Effector memory CD4-positive, alpha-beta T cell (primary cell): ENCODE data around the gene PRPH2.
A peak's percentile ranks its signal among the peaks of the same experiment; 100 is the strongest.

Source experiments
- DNase-seq, 3 donors: peaks; one replicate each; pipeline ENCODE4 v3.0.0-alpha.2; 2020
- H3K27ac ChIP-seq: 2 replicates; pipeline ENCODE4 v1.7.0; 2013; ENCODE audit warnings: mild to moderate bottlenecking, low read length, moderate library complexity; ENCODE audit not compliant: insufficient read depth, poor library complexity, severe bottlenecking
- H3K27me3 ChIP-seq: replicated peaks from 2 replicates; pipeline ENCODE4 v1.7.0; 2013; ENCODE audit warnings: mild to moderate bottlenecking, low read length; ENCODE audit not compliant: insufficient read depth, control insufficient read depth, poor library complexity, severe bottlenecking
- H3K36me3 ChIP-seq: 2 replicates; pipeline ENCODE4 v1.7.0; 2013; ENCODE audit warnings: mild to moderate bottlenecking, low read length, moderate library complexity; ENCODE audit not compliant: control insufficient read depth, insufficient read depth
- H3K4me1 ChIP-seq: 2 replicates; pipeline ENCODE4 v1.7.0; 2013; ENCODE audit warnings: low read length, mild to moderate bottlenecking; ENCODE audit not compliant: control insufficient read depth, insufficient read depth, poor library complexity, severe bottlenecking
- H3K4me3 ChIP-seq: 2 replicates; pipeline ENCODE4 v1.7.0; 2013; ENCODE audit warnings: low read length, low read depth, mild to moderate bottlenecking; ENCODE audit not compliant: insufficient read depth, poor library complexity, severe bottlenecking
- H3K9me3 ChIP-seq: 2 replicates; pipeline ENCODE4 v1.7.0; 2013; ENCODE audit warnings: mild to moderate bottlenecking, low read length, moderate library complexity; ENCODE audit not compliant: control insufficient read depth

Gene PRPH2

GRCh38 chr6:42758756-42759430, 36.5 kb upstream of the PRPH2 start:
- DNase-seq, result no peak
- Histone ChIP-seq H3K9me3 (no peaks in the 10 kb centered on the region), H3K36me3 (peaks cover 6% of the 10 kb centered on the region), H3K27ac (no peak overlapping the region), H3K4me3 (no peak overlapping the region), H3K27me3 (no peaks in the 10 kb centered on the region), H3K4me1 (no peaks in the 10 kb centered on the region)

GRCh38 chr6:42756722-42757121, 34.3 kb upstream of the PRPH2 start:
- Histone ChIP-seq H3K27ac (no peak overlapping the region), H3K4me1 (no peaks in the 10 kb centered on the region), H3K4me3 (no peak overlapping the region), H3K27me3 (no peaks in the 10 kb centered on the region), H3K36me3 (peaks cover 6% of the 10 kb centered on the region), H3K9me3 (no peaks in the 10 kb centered on the region)
- no peak for DNase-seq

GRCh38 chr6:42754759-42755158, 32.4 kb upstream of the PRPH2 start:
- no peak for DNase-seq
- H3K36me3 ChIP-seq, result peaks cover 3% of the 10 kb centered on the region
- H3K9me3 ChIP-seq, result no peaks in the 10 kb centered on the region
- H3K4me3 ChIP-seq, result no peak overlapping the region
- no peak overlapping the region for H3K27ac ChIP-seq
- H3K4me1 ChIP-seq, result no peaks in the 10 kb centered on the region
- no peaks in the 10 kb centered on the region for H3K27me3 ChIP-seq

- DNase-seq, result no peak
- no peaks in the 10 kb centered on the region for H3K9me3 ChIP-seq
- no peak overlapping the region for H3K4me3 ChIP-seq
- H3K27me3 ChIP-seq, result no peaks in the 10 kb centered on the region
- no peaks in the 10 kb centered on the region for H3K36me3 ChIP-seq
- H3K4me1 ChIP-seq, result peaks cover 11% of the 10 kb centered on the region
- no peak overlapping the region for H3K27ac ChIP-seq
Measured at GRCh38 chr6:42751055-42751454, 28.7 kb upstream of the PRPH2 start.

GRCh38 chr6:42748203-42748898, 26.0 kb upstream of the PRPH2 start:
- Histone ChIP-seq H3K27me3 (no peaks in the 10 kb centered on the region), H3K4me3 (peak overlapping the region; percentile 13), H3K9me3 (no peaks in the 10 kb centered on the region), H3K4me1 (peaks cover 20% of the 10 kb centered on the region), H3K36me3 (no peaks in the 10 kb centered on the region), H3K27ac (peak overlapping the region; percentile 35)
- no peak for DNase-seq

- Histone ChIP-seq H3K4me3 (peak overlapping the region; percentile 63), H3K27me3 (no peaks in the 10 kb centered on the region), H3K4me1 (peaks cover 20% of the 10 kb centered on the region), H3K27ac (peak overlapping the region; percentile 86), H3K36me3 (no peaks in the 10 kb centered on the region), H3K9me3 (no peaks in the 10 kb centered on the region)
- peak; percentile 58 to 71 (median 70) for DNase-seq
Measured at GRCh38 chr6:42746463-42747391, 24.3 kb upstream of the PRPH2 start.

- Histone ChIP-seq H3K4me1 (peaks cover 20% of the 10 kb centered on the region), H3K27me3 (no peaks in the 10 kb centered on the region), H3K27ac (peak within 1 kb of the TSS; percentile 86), H3K9me3 (no peaks in the 10 kb centered on the region), H3K36me3 (no peaks in the 10 kb centered on the region), H3K4me3 (peak within 1 kb of the TSS; percentile 97)
- peak; percentile 93 to 95 (median 94) for DNase-seq
Measured at GRCh38 chr6:42745640-42746462, 23.5 kb upstream of the PRPH2 start, which contains the start of gene TBCC. Gene TBCC (minus strand): TSS chr6:42746103. CDS start chr6:42746073, 30 bp downstream.

- peak overlapping the region; percentile 97 for H3K4me3 ChIP-seq
- DNase-seq, result peak in 2 of 3 donors; percentile 27 to 29
- peak overlapping the region; percentile 86 for H3K27ac ChIP-seq
- H3K9me3 ChIP-seq, result no peaks in the 10 kb centered on the region
- no peaks in the 10 kb centered on the region for H3K27me3 ChIP-seq
- H3K4me1 ChIP-seq, result peaks cover 20% of the 10 kb centered on the region
- no peaks in the 10 kb centered on the region for H3K36me3 ChIP-seq
Measured at GRCh38 chr6:42745083-42745639, 22.8 kb upstream of the PRPH2 start.

GRCh38 chr6:42744351-42744893, 22.0 kb upstream of the PRPH2 start:
- no peak overlapping the region for H3K27ac ChIP-seq
- H3K4me1 ChIP-seq, result peaks cover 20% of the 10 kb centered on the region
- H3K4me3 ChIP-seq, result peak overlapping the region; percentile 97
- DNase-seq, result no peak
- H3K36me3 ChIP-seq, result no peaks in the 10 kb centered on the region
- no peaks in the 10 kb centered on the region for H3K9me3 ChIP-seq
- no peaks in the 10 kb centered on the region for H3K27me3 ChIP-seq
